Activated CD4-positive, alpha-beta memory T cell treated with anti-CD3 and anti-CD28 coated beads for 36 hours (primary cell): Measurements from ENCODE around the gene AKR1D1. TPM values are rescaled to one million over a fixed set of nuclear protein-coding genes. Genes with fewer than 3 reads are reported as not detected.
A peak's percentile ranks its signal among the peaks of the same experiment; 100 is the strongest.

Source experiments
- CTCF ChIA-PET: fragments of 350-600 bp; sonication (Branson Sonifier 250); formaldehyde crosslinking; loops from one replicate; lab custom pipeline; 2021; ENCODE audit warnings: antibody characterized with exemption, inconsistent platforms; lab: Charles Lee
- POLR2A ChIA-PET: fragments of 350-600 bp; sonication (Branson Sonifier 250); formaldehyde crosslinking; loops from one replicate; lab custom pipeline; 2021; ENCODE audit warnings: antibody characterized with exemption; lab: Charles Lee
- DNase-seq: peaks from one replicate; pipeline ENCODE4 v3.0.0-alpha.2; 2020
- H3K27ac Mint-ChIP-seq: one replicate; pipeline ENCODE4 v1.8.0; 2021; ENCODE audit warnings: mixed read lengths
- H3K27me3 Mint-ChIP-seq: one replicate; pipeline ENCODE4 v1.8.0; 2021; ENCODE audit warnings: mixed read lengths
- H3K36me3 Mint-ChIP-seq: one replicate; pipeline ENCODE4 v1.8.0; 2021; ENCODE audit warnings: mixed read lengths
- H3K4me1 Mint-ChIP-seq: one replicate; pipeline ENCODE4 v1.8.0; 2021; ENCODE audit warnings: low read depth, mixed read lengths
- H3K4me3 Mint-ChIP-seq: one replicate; pipeline ENCODE4 v1.8.0; 2021; ENCODE audit warnings: mild to moderate bottlenecking, mixed read lengths
- H3K9me3 Mint-ChIP-seq: one replicate; pipeline ENCODE4 v1.8.0; 2021; ENCODE audit warnings: mixed read lengths
- intact Hi-C: fragments of 100-400 bp; cut with micrococcal nuclease; formaldehyde crosslinking; loops from one replicate; pipeline ENCODE4 v1.15.1; 2023
- total RNA-seq, 2 experiments: library from RNA; stranded (reverse); gene quantifications; one replicate each; pipeline ENCODE4 v1.2.3, GENCODE V29; 2021

The AKR1D1 gene
- total RNA-seq, 2 experiments from 2014 or later: not detected

DNA sequence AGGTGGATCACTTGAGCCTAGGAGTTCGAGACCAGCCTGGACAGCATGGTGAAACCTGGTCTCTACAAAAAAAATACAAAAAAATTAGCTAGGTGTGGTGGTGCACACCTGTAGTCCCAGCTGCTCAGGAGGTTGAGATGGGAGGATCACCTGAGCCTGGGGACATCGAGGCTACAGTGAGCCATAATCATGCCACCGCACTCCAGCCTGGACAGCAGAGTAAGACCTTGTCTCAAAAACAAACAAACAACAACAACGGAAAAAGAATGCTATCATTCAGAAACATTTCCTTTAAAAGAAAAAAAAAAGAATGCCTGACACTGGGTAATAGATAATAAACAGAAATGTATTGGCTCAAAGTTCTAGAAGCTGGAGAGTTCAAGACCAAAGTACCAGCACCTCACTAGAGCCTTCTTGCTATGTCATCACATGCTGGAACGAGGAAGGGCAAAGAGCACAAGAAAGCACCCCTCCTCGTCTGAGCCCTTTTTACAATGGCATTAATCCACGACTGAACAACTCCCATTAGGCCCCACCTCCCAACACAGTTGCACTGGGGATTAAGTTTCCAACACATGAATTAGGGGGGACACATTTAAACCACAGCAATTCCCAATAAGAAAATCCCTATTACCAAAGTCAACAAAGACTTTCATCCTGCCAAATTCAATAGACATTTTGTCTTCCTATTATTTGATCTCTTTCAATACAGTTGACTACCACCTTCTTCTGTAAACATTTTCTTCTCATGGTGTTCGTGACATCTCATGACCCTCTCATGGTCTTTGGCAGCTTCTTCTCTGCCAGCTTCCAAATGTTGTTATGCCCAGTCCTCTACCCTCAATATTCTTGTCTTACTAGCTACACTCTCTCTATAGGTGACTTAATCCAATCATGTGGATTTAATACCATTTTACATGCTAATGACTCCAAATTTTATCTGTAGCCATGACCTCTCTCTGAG is 20.0 kb downstream of the AKR1D1 start:
- POLR2A ChIA-PET: no interaction called here
- Mint-ChIP-seq H3K9me3 (no peaks in the 10 kb centered on the region), H3K36me3 (no peaks in the 10 kb centered on the region), H3K27ac (no peak overlapping the region), H3K4me3 (no peak overlapping the region), H3K4me1 (no peaks in the 10 kb centered on the region), H3K27me3 (peaks cover 7% of the 10 kb centered on the region)
- intact Hi-C loops: no loop called here
- CTCF ChIA-PET: interaction anchor here (0.7 kb wide), 1 partner anchor 13 kb away, joined by 3 read pairs; no protein-coding TSS in a partner anchor
- no peak for DNase-seq

- Mint-ChIP-seq H3K4me1 (no peaks in the 10 kb centered on the region), H3K9me3 (no peaks in the 10 kb centered on the region), H3K27me3 (peaks cover 7% of the 10 kb centered on the region), H3K4me3 (no peak overlapping the region), H3K27ac (no peak overlapping the region), H3K36me3 (no peaks in the 10 kb centered on the region)
- POLR2A ChIA-PET: no interaction called here
- peak; percentile 10 for DNase-seq
- CTCF ChIA-PET: interaction anchor here (0.7 kb wide), 1 partner anchor 12 kb away, joined by 3 read pairs; no protein-coding TSS in a partner anchor
- intact Hi-C loops: no loop called here
These were observed 20.9 kb downstream of the AKR1D1 start for GRCh38 chr7:138097064-138097741.

- ChIA-PET CTCF (interaction anchor here (1.1 kb wide), 1 partner anchor 639 kb away, joined by 4 read pairs; no protein-coding TSS in a partner anchor), POLR2A (no interaction called here)
- Mint-ChIP-seq H3K27me3 (peaks cover 9% of the 10 kb centered on the region), H3K27ac (no peak overlapping the region), H3K36me3 (no peaks in the 10 kb centered on the region), H3K4me3 (no peak overlapping the region), H3K4me1 (no peaks in the 10 kb centered on the region), H3K9me3 (no peaks in the 10 kb centered on the region)
- no peak for DNase-seq
- intact Hi-C loops: no loop called here
These were observed 23.6 kb downstream of the AKR1D1 start for GRCh38 chr7:138099813-138100212.

- Mint-ChIP-seq H3K9me3 (no peaks in the 10 kb centered on the region), H3K27ac (no peak overlapping the region), H3K36me3 (no peaks in the 10 kb centered on the region), H3K4me3 (no peak overlapping the region), H3K27me3 (peaks cover 11% of the 10 kb centered on the region), H3K4me1 (no peaks in the 10 kb centered on the region)
- intact Hi-C loops: no loop called here
- ChIA-PET POLR2A (no interaction called here), CTCF (no interaction called here)
- no peak for DNase-seq
These were observed 29.0 kb downstream of the AKR1D1 start for GRCh38 chr7:138105221-138105620.

GRCh38 chr7:138115047-138115446 is 38.8 kb downstream of the AKR1D1 start:
- Mint-ChIP-seq H3K27me3 (peaks cover 12% of the 10 kb centered on the region), H3K27ac (no peak overlapping the region), H3K4me3 (no peak overlapping the region), H3K36me3 (no peaks in the 10 kb centered on the region), H3K9me3 (no peaks in the 10 kb centered on the region), H3K4me1 (no peaks in the 10 kb centered on the region)
- ChIA-PET POLR2A (no interaction called here), CTCF (no interaction called here)
- DNase-seq: no peak
- intact Hi-C loops: no loop called here

DNA sequence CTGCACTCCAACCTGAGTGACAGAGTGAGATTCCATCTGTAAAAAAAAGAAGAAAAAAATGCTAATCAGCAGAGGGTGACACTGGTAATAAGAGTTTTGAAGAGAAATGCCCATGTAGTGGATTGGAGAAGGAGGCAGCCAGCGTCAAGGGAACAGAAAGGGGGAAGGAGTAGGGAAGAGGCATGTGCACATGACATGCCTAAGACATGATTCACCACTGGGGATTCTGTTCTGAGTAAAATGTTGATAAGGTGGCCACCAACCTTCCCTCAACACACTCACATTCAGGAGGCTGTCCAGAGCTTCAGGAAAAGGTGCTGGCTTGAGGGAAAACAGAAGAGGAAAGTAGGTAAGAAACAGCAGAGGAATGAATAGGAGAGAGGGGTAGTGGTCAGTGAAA is 39.9 kb downstream of the AKR1D1 start:
- POLR2A ChIA-PET: no interaction called here
- CTCF ChIA-PET: no interaction called here
- DNase-seq: no peak
- Mint-ChIP-seq H3K4me3 (no peak overlapping the region), H3K4me1 (no peaks in the 10 kb centered on the region), H3K27me3 (peaks cover 8% of the 10 kb centered on the region), H3K36me3 (no peaks in the 10 kb centered on the region), H3K27ac (no peak overlapping the region), H3K9me3 (no peaks in the 10 kb centered on the region)
- intact Hi-C loops: no loop called here

DNA sequence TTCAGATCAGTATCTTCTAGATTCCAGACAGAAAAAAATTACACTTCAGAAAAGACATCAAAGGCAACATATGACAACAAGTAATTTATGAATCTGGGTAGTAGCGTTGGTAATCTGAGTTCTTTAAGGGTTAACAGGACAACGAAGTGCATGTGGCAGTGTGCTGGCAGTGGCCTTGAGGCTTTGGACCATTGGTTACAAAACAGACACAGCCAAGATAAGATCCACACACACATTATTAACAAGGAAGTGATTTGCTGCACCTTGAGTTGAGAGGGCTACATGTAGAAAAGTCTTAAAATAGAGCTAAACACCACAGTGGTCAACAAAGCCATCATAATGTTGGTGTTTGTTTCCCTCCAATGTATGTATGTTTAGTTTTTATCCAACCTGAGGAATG is 40.6 kb downstream of the AKR1D1 start:
- intact Hi-C loops: no loop called here
- H3K4me1 Mint-ChIP-seq: no peaks in the 10 kb centered on the region
- no peaks in the 10 kb centered on the region for H3K9me3 Mint-ChIP-seq
- no peaks in the 10 kb centered on the region for H3K36me3 Mint-ChIP-seq
- peaks cover 5% of the 10 kb centered on the region for H3K27me3 Mint-ChIP-seq
- CTCF ChIA-PET: no interaction called here
- no peak overlapping the region for H3K4me3 Mint-ChIP-seq
- POLR2A ChIA-PET: no interaction called here
- no peak for DNase-seq
- H3K27ac Mint-ChIP-seq: no peak overlapping the region

- no peaks in the 10 kb centered on the region for H3K4me1 Mint-ChIP-seq
- CTCF ChIA-PET: interaction anchor here (0.5 kb wide), 1 partner anchor 21 kb away, joined by 3 read pairs; no protein-coding TSS in a partner anchor
- H3K36me3 Mint-ChIP-seq: no peaks in the 10 kb centered on the region
- H3K27me3 Mint-ChIP-seq: peaks cover 4% of the 10 kb centered on the region
- DNase-seq: no peak
- intact Hi-C loops: no loop called here
- H3K4me3 Mint-ChIP-seq: no peak overlapping the region
- H3K9me3 Mint-ChIP-seq: no peaks in the 10 kb centered on the region
- H3K27ac Mint-ChIP-seq: no peak overlapping the region
- POLR2A ChIA-PET: no interaction called here
These were observed 44.0 kb downstream of the AKR1D1 start for GRCh38 chr7:138120140-138120827.

GRCh38 chr7:138122162-138122561 is 45.9 kb downstream of the AKR1D1 start:
- CTCF ChIA-PET: no interaction called here
- Mint-ChIP-seq H3K9me3 (no peaks in the 10 kb centered on the region), H3K36me3 (no peaks in the 10 kb centered on the region), H3K4me3 (no peak overlapping the region), H3K27ac (no peak overlapping the region), H3K4me1 (no peaks in the 10 kb centered on the region), H3K27me3 (no peaks in the 10 kb centered on the region)
- POLR2A ChIA-PET: no interaction called here
- intact Hi-C loops: no loop called here
- DNase-seq: no peak

GRCh38 chr7:138125119-138125518 is 48.9 kb downstream of the AKR1D1 start:
- no peak overlapping the region for H3K27ac Mint-ChIP-seq
- H3K4me1 Mint-ChIP-seq: no peaks in the 10 kb centered on the region
- no peaks in the 10 kb centered on the region for H3K27me3 Mint-ChIP-seq
- H3K4me3 Mint-ChIP-seq: no peak overlapping the region
- POLR2A ChIA-PET: no interaction called here
- CTCF ChIA-PET: no interaction called here
- no peaks in the 10 kb centered on the region for H3K9me3 Mint-ChIP-seq
- no peaks in the 10 kb centered on the region for H3K36me3 Mint-ChIP-seq
- no peak for DNase-seq
- intact Hi-C loops: no loop called here

- Mint-ChIP-seq H3K9me3 (no peaks in the 10 kb centered on the region), H3K27ac (no peak overlapping the region), H3K27me3 (no peaks in the 10 kb centered on the region), H3K36me3 (no peaks in the 10 kb centered on the region), H3K4me1 (no peaks in the 10 kb centered on the region), H3K4me3 (no peak overlapping the region)
- POLR2A ChIA-PET: no interaction called here
- no peak for DNase-seq
- intact Hi-C loops: no loop called here
- CTCF ChIA-PET: no interaction called here
These were observed 49.4 kb downstream of the AKR1D1 start for GRCh38 chr7:138125598-138126111.

DNA sequence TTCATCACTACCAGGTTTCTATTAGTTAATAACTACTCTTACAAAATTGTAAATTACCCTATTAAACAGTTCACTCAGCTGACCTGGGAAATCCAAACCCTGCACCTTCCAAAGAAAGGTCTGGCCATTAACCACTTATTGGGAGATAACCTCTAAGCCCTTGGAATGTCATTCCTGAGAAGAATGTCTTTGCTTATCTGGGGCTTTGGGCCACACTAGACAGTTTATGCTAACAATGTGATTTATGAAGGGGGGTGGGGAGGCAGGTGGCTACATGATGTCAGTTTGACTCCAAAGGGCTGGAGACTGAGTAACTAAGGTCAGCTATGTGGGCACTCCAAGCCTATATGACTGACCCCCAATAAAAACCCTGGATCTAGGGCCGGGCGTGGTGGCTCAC is 50.7 kb downstream of the AKR1D1 start:
- Mint-ChIP-seq H3K4me1 (no peaks in the 10 kb centered on the region), H3K27ac (no peak overlapping the region), H3K36me3 (no peaks in the 10 kb centered on the region), H3K9me3 (no peaks in the 10 kb centered on the region), H3K27me3 (no peaks in the 10 kb centered on the region), H3K4me3 (no peak overlapping the region)
- ChIA-PET POLR2A (no interaction called here), CTCF (no interaction called here)
- DNase-seq: no peak
- intact Hi-C loops: no loop called here
